Retinal pigment epithelial cell (primary cell): ENCODE results near the gene CCDC83.
A peak's percentile ranks its signal among the peaks of the same experiment; 100 is the strongest.

Experiments used
- DNase-seq: peaks from one replicate; pipeline ENCODE4 v3.0.0-alpha.2; 2010; ENCODE audit warnings: low read depth
- H3K4me3 ChIP-seq: 2 replicates; pipeline ENCODE4 v1.5.1; 2011; ENCODE audit warnings: mild to moderate bottlenecking, low read length, control low read depth, moderate library complexity
- TF ChIP-seq, protein P1 (sequence below): conservative IDR thresholded peaks from 2 replicates; pipeline ENCODE4 v1.5.1; 2011; ENCODE audit warnings: low read depth, low read length, control low read depth, inconsistent platforms

The CCDC83 gene

GRCh38 chr11:85945296-85945695 is 90.1 kb downstream of the CCDC83 start:
- DNase-seq, result no peak
- H3K4me3 ChIP-seq, result no peak overlapping the region
- TF ChIP-seq, protein P1, sequence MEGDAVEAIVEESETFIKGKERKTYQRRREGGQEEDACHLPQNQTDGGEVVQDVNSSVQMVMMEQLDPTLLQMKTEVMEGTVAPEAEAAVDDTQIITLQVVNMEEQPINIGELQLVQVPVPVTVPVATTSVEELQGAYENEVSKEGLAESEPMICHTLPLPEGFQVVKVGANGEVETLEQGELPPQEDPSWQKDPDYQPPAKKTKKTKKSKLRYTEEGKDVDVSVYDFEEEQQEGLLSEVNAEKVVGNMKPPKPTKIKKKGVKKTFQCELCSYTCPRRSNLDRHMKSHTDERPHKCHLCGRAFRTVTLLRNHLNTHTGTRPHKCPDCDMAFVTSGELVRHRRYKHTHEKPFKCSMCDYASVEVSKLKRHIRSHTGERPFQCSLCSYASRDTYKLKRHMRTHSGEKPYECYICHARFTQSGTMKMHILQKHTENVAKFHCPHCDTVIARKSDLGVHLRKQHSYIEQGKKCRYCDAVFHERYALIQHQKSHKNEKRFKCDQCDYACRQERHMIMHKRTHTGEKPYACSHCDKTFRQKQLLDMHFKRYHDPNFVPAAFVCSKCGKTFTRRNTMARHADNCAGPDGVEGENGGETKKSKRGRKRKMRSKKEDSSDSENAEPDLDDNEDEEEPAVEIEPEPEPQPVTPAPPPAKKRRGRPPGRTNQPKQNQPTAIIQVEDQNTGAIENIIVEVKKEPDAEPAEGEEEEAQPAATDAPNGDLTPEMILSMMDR, result no peak

DNA sequence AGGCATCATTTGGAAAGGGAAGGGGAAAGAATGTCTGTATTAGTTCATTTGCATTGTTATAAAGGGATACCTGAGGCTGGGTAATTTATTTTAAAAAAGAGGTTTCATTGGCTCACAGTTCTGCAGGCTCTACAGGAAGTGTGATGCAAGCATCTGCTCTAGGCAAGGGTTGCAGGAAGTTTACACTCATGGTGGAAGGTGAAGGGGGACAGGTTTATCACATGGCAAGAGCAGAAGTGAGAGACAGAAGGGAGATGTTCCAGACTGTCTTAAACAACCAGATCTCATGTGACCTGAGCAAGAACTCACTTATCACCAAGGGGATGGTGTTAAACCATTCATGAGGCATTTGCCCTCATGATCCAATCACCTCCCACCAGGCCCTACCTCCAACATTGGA is 90.6 kb downstream of the CCDC83 start:
- DNase-seq, result no peak
- TF ChIP-seq, protein P1, result no peak
- no peak overlapping the region for H3K4me3 ChIP-seq

GRCh38 chr11:85946221-85946620 is 91.0 kb downstream of the CCDC83 start:
- TF ChIP-seq, protein P1, result no peak
- H3K4me3 ChIP-seq, result no peak overlapping the region
- no peak for DNase-seq

DNA sequence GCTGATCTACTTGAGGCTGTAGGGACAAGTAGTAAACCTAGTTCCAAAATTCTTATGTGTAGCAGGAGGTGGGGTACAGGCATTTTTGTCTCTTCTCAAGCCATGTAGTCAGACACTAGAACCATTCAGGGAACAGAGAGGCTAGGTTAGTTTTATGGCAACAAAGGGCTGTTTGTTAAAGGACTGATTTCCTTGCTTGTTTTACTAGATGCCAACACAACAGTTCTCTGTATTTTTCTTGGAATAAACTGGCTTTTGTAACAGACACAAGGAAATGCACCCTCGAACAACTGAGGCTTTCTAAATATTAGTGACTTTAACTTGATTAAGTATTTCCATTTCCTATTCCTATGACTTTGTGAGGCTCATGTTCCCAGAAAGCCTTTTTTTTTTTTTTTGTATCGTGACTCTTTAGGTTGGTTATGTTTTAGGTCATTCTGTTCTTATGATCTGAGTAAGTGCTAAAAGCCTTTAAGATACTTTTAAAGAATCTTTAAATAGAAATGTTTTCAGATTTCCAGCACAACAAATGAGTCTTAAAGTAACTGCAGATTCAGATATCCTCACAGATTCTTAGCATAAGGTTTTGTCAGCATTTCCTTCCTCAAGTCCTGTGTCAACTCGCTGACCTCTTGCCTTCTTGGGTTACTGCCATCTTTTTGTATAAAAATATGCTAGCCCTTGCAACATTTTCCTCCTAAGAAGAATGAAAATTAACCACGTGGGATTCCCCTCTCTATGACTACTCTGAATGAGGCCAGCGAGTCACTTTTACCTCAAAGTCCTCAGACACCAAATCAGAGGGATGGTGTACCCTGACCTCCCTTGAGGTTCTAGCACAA is 92.5 kb downstream of the CCDC83 start:
- DNase-seq, result peak; percentile 73

DNA sequence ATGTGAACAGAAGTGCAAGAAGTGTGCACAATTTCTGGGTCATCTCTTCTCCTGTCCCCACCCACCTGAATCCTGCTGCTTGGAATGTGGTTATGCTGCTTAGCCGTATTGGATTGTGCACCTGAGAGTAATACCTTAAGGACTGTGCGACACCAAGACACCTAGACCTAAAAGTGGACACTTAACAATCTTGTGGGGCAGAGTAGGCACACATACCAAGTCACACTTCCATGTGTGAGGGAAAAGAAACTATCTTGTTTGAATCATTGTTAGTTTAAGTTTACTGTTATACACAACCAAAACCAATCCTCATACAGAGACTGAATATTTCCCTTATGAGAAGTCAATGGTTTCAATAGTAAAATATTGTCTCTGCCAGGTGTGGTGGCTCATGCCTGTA is 93.7 kb downstream of the CCDC83 start:
- H3K4me3 ChIP-seq, result no peak overlapping the region
- TF ChIP-seq, protein P1, result no peak
- DNase-seq, result no peak

More for the DNA sequence above, 92.5 kb downstream of the CCDC83 start:
- H3K4me3 ChIP-seq, result no peak overlapping the region
- TF ChIP-seq, protein P1, result no peak

GRCh38 chr11:85949798-85950197 is 94.6 kb downstream of the CCDC83 start:
- DNase-seq, result no peak
- TF ChIP-seq, protein P1, result no peak
- no peak overlapping the region for H3K4me3 ChIP-seq
